HG03280 (cell line): ENCODE measurements around the gene WNT3A.

Source experiments
- ATAC-seq: cut with Tn5 transposase; IDR thresholded peaks from one replicate; pipeline ENCODE4 v1.9.1; 2021; ENCODE audit warnings: mild to moderate bottlenecking, moderate library complexity; ENCODE audit not compliant: unreplicated experiment

WNT3A gene

GRCh38 chr1:228030451-228031201, 23.8 kb downstream of the WNT3A start:
- no peak for ATAC-seq

- no peak for ATAC-seq
Measured at GRCh38 chr1:228031276-228031995, 24.6 kb downstream of the WNT3A start.

DNA sequence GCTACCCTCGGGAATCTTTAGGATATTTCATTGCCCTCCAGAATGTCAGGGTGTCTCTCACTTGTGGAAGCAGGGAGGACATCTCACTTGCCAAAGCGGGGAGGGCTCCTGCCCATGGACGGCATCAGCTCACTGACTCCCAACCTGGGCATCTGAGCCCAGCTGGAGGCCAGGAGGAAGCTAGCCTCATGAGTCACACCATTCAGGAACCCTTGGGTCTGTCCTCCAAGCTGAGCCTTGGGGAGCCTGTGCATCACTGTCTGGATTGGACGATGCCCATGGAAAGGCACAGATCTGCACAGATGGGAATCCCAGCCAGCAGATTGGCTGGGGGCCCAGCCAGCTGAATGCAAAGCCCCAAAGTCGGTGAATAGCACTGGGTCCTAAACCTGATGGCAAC, 25.2 kb downstream of the WNT3A start:
- no peak for ATAC-seq

- ATAC-seq = no peak
Measured at GRCh38 chr1:228033376-228033775, 26.6 kb downstream of the WNT3A start.

DNA sequence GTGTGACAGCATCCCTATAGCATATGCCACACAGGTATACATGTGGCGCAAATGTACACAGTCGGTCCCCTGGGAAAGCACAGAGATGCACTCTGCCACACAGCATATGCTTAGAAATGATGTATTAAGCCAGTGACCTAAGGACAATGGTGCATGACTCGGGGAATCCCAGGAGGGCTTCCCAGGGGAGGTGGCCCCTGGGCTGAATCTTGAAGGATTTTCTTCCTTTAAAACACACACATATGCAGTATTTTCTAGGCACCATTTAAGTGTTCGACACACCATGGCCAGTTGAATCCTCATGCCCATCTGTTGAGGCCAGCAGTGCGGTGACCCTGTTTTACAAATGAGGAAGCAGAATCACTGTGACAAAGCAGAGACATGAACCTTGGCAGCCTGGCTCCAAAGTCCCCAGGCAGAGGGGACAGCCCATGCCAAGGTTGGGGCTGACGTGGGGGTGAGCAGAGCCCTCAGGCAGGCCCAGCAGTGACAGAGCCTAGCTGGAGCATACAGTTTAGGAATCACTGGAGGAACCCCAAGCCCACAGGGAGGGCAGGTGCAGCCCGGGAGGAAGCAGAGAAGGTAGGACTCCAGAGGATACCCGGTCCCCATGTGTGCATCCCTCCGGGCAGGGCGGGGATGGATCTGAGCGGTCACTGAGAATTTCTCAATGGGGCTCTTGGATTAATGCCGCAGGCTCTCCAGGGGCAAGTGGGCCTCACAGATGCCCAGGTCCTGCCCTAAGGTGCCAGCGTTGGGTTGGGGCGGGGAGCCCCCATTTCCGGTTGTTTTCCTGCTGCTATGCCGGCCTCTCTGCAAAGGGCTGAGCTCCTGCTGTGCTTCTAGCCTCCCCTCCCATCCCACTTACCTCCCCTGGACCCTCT, 28.4 kb downstream of the WNT3A start:
- no peak for ATAC-seq

DNA sequence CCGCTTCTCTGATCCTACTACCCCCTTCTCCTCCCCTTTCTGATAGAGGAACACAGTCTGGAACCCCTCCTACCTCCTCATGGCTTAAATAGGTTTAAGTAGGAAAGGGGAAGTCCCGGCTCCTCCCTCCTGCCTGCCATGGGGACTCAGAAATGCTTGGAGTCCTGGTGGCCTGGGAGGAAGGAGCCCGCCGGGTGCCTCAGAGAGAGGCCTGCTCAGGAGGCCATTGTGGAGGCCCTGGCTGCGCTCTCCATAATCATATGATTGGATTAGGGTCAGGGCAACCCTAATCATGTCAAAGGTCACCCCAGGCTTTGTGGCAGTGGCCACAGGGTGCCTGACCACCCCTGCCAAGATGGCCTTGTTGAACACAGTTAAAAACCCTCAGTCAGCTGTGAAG, 29.0 kb downstream of the WNT3A start:
- ATAC-seq = no peak

- ATAC-seq = no peak
Measured at GRCh38 chr1:228036701-228037231, 30.0 kb downstream of the WNT3A start.

GRCh38 chr1:228037401-228038386, 30.9 kb downstream of the WNT3A start:
- ATAC-seq = peak; percentile 70

DNA sequence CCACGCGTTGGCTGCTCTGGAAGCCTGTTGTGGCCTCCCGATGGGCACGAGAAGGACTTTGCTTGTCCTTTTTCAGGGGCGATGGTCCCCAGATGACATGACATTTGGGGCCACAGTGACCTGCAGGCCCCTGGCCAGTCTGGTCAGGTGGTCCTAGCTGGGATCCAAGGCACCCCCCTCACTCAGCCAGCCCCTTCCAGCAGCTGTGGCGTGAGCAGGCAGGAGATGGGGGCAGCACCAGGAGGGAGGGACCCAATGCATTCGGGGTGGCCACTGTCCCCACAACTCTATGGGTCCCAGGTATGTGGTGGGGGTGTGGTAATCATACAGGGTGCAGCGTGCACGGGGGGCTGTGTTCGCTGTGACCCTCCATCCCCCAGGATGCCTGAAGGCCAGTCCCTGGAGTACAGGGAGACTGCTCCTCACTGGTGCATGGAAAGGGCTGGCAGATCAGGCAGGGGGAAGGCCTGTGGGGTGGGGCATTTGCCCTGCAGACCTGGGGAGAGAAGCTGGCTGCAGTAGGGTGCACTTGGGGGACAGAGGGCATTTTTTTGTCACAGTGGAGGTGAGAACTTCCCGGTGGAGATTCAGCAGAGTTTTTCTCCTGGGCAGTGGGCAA, 31.7 kb downstream of the WNT3A start:
- ATAC-seq = no peak

GRCh38 chr1:228039006-228039903, 32.5 kb downstream of the WNT3A start:
- ATAC-seq = no peak

GRCh38 chr1:228039986-228040385, 33.2 kb downstream of the WNT3A start:
- ATAC-seq = no peak

DNA sequence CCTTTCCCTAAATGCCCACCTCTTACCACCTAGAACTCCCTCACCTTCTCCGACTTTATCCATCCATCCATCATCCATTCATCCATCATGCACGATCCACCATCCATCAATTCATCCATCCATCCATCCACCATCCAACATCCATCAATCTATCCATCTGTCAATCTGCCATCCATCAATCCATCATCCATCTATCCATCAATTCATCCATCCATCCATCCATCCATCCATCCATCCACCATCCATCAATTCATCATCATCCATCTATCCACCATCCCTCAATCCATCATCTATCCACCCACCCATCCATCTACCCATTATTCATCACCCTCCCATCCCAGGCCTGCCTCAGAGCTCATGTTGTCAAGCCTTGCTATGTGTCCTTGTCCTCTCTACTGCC, 34.5 kb downstream of the WNT3A start:
- no peak for ATAC-seq

DNA sequence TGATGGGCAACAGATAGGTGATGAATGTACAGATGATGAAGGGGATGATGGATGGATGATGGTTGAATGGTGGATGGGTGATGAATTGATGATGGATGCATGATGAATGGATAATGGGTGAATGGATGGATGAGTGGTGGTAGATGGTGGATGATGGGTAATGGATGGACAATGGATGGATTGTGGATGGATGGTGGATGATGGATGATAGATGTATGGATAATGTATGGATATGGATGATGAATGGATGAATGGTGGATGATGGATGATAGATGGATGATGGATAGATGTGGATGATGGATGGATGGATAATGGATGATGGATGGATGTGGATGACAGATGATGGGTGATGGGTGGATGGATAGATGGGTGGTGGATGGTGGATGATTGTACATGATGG, 35.7 kb downstream of the WNT3A start:
- ATAC-seq = no peak

DNA sequence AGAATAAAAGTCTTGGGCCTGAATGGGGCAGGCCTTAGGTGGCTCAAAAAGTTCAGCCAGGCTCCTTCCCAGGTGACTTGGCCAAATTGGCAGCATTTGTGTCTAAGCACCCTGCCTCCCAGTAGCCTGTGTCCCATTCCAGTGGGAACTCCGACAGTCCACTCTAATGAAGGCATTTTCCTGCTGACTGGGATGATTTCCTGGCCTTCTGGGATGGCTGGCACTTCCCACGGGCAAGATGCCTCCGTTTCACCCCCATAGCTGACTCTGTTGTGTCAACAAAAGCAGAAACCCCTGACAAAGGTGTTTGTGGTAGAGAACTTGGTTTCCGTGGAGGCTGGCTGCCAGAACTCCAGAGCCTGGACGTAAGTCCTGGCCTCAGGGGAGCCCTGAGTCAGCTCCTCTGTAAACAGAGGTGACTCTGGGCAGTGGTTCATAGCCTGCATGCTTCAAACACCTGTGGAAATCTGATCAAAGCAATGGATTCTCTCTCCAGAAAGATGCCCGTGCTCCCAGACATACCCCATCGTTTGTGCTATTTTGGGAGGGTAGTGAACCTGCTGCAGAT, 36.6 kb downstream of the WNT3A start:
- ATAC-seq = no peak

DNA sequence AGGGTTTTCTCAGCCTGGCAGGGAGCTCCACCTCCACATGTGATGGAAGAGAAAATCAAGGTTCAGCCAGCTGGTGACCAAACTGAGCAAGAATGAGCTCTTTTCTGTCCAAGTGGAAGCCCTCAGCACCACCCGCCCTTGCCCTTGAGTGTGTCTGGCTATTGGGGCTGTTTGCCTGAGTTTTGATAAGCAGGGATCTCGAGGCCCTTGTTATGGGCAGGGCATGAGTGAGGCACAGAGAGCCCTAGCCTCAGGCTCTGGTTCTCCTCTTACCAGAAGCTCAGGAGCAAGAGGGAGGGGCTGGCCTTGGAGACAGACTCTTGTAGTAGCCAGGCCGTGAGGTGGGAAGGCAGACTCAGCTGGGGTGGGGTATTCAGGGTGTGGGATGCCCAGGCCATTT, 38.2 kb downstream of the WNT3A start:
- ATAC-seq = no peak

DNA sequence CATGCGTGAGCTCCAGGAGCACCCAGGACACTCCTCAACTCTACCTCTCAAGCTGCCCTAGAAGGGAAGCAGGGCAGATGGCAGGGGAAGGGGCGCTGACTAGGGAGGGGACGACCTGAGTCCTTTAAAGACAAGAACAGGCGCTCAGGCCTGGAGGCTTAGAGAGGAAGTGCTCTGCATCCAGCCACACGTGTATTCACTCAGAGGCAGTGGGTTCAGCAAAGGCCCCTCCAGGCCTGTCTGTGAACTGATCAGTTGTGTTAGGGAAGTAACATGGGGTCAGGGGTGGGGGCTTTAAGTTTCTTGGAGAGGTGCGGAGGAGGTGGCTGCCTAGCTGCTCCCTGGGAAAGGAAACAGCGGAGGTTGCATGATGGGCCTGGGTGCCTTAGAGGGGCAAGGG, 38.6 kb downstream of the WNT3A start:
- no peak for ATAC-seq

DNA sequence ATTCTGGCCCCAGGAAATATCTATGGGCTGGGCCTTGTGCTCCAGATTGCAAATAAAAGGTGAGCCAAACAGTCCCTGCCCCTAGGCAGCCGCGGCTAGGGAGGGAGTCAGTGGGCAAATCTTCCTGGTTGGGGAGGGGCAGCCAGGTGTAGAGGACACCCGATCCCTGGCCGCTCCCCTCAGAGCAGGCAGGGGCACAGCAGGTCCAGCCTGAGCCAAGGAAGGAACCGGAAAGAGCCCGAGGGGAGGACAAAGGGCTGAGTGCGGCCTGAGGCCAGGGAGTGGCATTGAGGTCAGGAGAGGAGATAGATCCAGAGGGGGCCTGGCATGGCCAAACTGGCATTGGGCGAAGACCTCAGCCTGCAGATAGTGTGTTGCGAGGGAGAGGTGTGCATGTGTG, 39.1 kb downstream of the WNT3A start:
- ATAC-seq = no peak

GRCh38 chr1:228046421-228047182, 39.8 kb downstream of the WNT3A start:
- ATAC-seq = no peak
